ENCODE measurements around the gene PKNOX2. TPM values are rescaled to one million over a fixed set of nuclear protein-coding genes. Genes with fewer than 3 reads are reported as not detected.

Gene PKNOX2
- total and polyA plus RNA-seq, 2 of the 8 experiments (the other 6 are each of a cell fraction or from before 2014, with no cell fraction given) = 2.0 TPM

DNA sequence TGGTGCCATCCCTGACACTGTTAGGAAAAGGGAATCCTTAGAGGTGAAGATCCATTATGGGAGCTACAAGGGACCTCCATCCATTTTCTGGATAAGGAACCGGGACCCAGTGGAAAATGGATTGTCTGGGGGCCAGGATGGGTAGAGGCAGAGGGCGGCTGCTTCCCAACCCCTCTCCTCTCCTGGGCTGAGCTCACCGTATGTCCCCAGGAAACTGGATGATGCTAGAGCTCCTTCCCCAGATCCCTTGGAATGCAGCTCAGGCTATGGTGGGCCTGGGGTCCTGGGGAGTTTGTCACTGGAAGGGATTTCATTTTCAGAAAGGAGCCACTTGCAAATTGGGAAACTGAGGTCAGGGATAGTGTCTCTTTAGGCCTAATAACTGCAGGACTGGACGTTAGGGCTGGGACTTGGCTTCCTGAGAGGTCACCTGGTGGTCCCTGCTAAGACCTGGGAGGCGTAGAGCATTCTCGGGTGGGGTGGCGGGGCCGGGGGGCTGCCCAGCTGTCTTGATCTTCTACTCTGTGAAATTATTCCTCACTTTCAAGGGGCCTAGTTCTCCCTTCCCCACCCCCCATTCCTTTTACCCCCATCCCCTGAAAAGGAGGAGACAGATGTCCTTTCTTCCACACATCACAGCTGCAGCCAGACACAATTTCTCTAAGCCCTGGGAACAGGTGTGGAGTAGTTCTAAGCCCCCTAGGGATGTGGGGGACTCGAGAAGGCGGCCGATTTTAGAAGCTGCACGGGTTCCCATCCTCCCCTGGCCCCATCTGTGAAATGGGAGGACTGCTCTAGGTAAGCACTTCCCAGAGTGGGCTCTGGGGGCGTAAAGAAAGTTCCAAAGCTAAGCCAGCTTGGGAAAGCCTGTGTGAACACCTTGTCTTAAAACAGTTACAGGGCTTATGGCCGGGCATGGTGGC is 99.8 kb downstream of the PKNOX2 start (continued):
- TF ChIP-seq BCL11A (IDR thresholded peaks at IDR 0.05; ENCODE audit: low read depth in 2 of 2, low read length in 2 of 2) = no peak
- TF ChIP-seq ATF3 (IDR thresholded peaks at IDR 0.05; ENCODE audit: insufficient read depth, low read depth, low read length) = no peak
- TF ChIP-seq CREB1 (IDR thresholded peaks at IDR 0.05) = no peak
- TF ChIP-seq CEBPB (IDR thresholded peaks at IDR 0.05; ENCODE audit: low read depth, low read length) = no peak
- peak; percentile 68; the same call in 1 of the 2 replicates for TF ChIP-seq KDM1A (IDR thresholded peaks at IDR 0.05; ENCODE audit: borderline replicate concordance, low read length)
- no peak for TF ChIP-seq POLR2AphosphoS5 (IDR thresholded peaks at IDR 0.05; ENCODE audit: low read depth, low read length)
- TF ChIP-seq TEAD4 (IDR thresholded peaks at IDR 0.05; ENCODE audit: low read depth, low read length) = no peak
- TF ChIP-seq TAF7 (optimal IDR thresholded peaks at IDR 0.05; ENCODE audit: borderline replicate concordance, low read depth, low read length) = no peak
- TF ChIP-seq RBBP5 (IDR thresholded peaks at IDR 0.05; ENCODE audit: borderline replicate concordance, low read depth, low read length) = no peak
- no peak for TF ChIP-seq POU5F1 (IDR thresholded peaks at IDR 0.05; ENCODE audit: low read depth, low read length)
- no peak for TF ChIP-seq FOSL1 (IDR thresholded peaks at IDR 0.05; ENCODE audit: insufficient read depth, low read depth, low read length)
- TF ChIP-seq GTF2F1 (IDR thresholded peaks at IDR 0.05; ENCODE audit: borderline replicate concordance, low read depth, low read length) = no peak

Measured in H1 (cell line).